ENCODE data around the gene RIMBP2. TPM values are rescaled to one million over a fixed set of nuclear protein-coding genes. Genes with fewer than 3 reads are reported as not detected.

The RIMBP2 gene
- total and polyA plus RNA-seq, 4 donors: 0.05 to 2.9 (median 0.95) TPM

DNA sequence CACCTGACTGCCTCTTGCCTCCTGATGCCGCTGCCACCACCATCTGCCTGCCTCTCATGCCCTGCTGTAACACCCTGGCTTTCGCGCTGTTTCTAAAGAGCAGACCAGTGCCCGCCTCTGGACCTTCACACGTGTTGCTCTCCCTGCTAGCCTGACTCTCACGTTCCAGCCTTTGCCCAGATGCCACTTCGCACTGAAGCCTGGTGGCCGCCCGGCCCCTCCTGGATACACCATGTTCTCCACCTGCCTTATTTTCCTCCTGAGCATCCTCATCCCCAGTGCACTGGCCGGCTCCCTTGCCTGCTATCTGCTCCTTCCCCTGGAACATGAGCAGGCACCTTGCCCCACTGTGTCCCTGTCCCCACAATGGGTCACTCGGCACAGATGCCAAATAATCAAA, 231.9 kb downstream of the RIMBP2 start:
- Histone ChIP-seq H3K36me3 (ENCODE audit: control insufficient read depth in 4 of 4, insufficient read depth in 4 of 4, low read length in 4 of 4) (no peaks in the 10 kb centered on the region), H3K27me3 (ENCODE audit: control insufficient read depth in 3 of 3, insufficient read depth in 3 of 3, low read length in 2 of 3) (no peaks in the 10 kb centered on the region), H3K27ac (ENCODE audit: low read depth in 1 of 2, low read length in 1 of 2) (no peak overlapping the region), H3K4me3 (no peak overlapping the region), H3K4me1 (ENCODE audit: control insufficient read depth in 5 of 5, insufficient read depth in 5 of 5, low read length in 5 of 5) (no peaks in the 10 kb centered on the region), H3K9me3 (ENCODE audit: control insufficient read depth in 4 of 4, insufficient read depth in 3 of 4, low read length in 3 of 4) (peaks cover 0 to 4% (median 0%) of the 10 kb centered on the region in 4 donors), H3K9ac (ENCODE audit: insufficient read depth in 1 of 2, low read length in 2 of 2) (no peak overlapping the region)
- no peak for ATAC-seq (ENCODE audit: insufficient read depth, low FRiP score)
- no peak for DNase-seq
- no peak for TF ChIP-seq CTCF (IDR thresholded peaks at IDR 0.05; ENCODE audit: control extremely low read depth, extremely low read depth)
- 83 to 84% methylated on average over 11 of the region's 11 CpGs for WGBS, 2 donors

GRCh38 chr12:130483616-130484180, 232.4 kb downstream of the RIMBP2 start:
- no peaks in the 10 kb centered on the region for H3K36me3 ChIP-seq (ENCODE audit: control insufficient read depth in 4 of 4, insufficient read depth in 4 of 4, low read length in 4 of 4)
- H3K27me3 ChIP-seq (ENCODE audit: control insufficient read depth in 3 of 3, insufficient read depth in 3 of 3, low read length in 2 of 3): no peaks in the 10 kb centered on the region
- H3K9ac ChIP-seq (ENCODE audit: insufficient read depth in 1 of 2, low read length in 2 of 2): no peak overlapping the region
- no peaks in the 10 kb centered on the region for H3K4me1 ChIP-seq (ENCODE audit: control insufficient read depth in 5 of 5, insufficient read depth in 5 of 5, low read length in 5 of 5)
- H3K27ac ChIP-seq (ENCODE audit: low read depth in 1 of 2, low read length in 1 of 2): no peak overlapping the region
- ATAC-seq (ENCODE audit: insufficient read depth, low FRiP score) (no peak), DNase-seq (no peak)
- WGBS, 2 donors: 89% methylated on average over 26 of the region's 26 CpGs
- H3K9me3 ChIP-seq (ENCODE audit: control insufficient read depth in 4 of 4, insufficient read depth in 3 of 4, low read length in 3 of 4): peaks cover 0 to 3% (median 0%) of the 10 kb centered on the region in 4 donors
- TF ChIP-seq CTCF (IDR thresholded peaks at IDR 0.05; ENCODE audit: control extremely low read depth, extremely low read depth): no peak
- H3K4me3 ChIP-seq: no peak overlapping the region

DNA sequence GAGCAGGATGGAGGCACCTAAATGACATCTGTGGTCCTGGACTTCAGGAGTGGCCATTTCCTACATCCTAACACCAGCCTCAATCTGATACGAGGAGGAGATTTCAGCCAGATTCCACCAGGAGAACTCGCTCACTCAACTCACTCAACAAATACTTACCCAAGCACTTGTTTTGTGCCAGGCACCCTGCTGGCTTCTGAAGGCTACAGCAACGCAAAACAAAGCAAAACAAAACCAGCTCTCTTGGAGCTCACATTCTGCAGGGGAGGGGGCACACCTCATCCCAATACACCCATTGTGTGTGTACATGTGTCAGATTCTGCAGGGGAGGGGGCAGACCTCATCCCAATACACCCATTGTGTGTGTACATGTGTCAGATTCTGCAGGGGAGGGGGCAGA, 233.7 kb downstream of the RIMBP2 start:
- peak in 2 of 3 donors; percentile 14 to 41 for DNase-seq
- ATAC-seq (ENCODE audit: insufficient read depth, low FRiP score): no peak
- Histone ChIP-seq H3K4me3 (no peak overlapping the region), H3K27me3 (ENCODE audit: control insufficient read depth in 3 of 3, insufficient read depth in 3 of 3, low read length in 2 of 3) (peaks cover 0 to 4% (median 0%) of the 10 kb centered on the region in 3 donors), H3K4me1 (ENCODE audit: control insufficient read depth in 5 of 5, insufficient read depth in 5 of 5, low read length in 5 of 5) (no peaks in the 10 kb centered on the region), H3K36me3 (ENCODE audit: control insufficient read depth in 4 of 4, insufficient read depth in 4 of 4, low read length in 4 of 4) (no peaks in the 10 kb centered on the region), H3K9me3 (ENCODE audit: control insufficient read depth in 4 of 4, insufficient read depth in 3 of 4, low read length in 3 of 4) (peaks cover 0 to 3% (median 0%) of the 10 kb centered on the region in 4 donors), H3K27ac (ENCODE audit: low read depth in 1 of 2, low read length in 1 of 2) (no peak overlapping the region), H3K9ac (ENCODE audit: insufficient read depth in 1 of 2, low read length in 2 of 2) (no peak overlapping the region)
- WGBS, 2 donors: 35 to 70% methylated on average over 3 of the region's 3 CpGs
- TF ChIP-seq CTCF (IDR thresholded peaks at IDR 0.05; ENCODE audit: control extremely low read depth, extremely low read depth): no peak

- Histone ChIP-seq H3K27me3 (ENCODE audit: control insufficient read depth in 3 of 3, insufficient read depth in 3 of 3, low read length in 2 of 3) (peaks cover 0 to 4% (median 0%) of the 10 kb centered on the region in 3 donors), H3K9me3 (ENCODE audit: control insufficient read depth in 4 of 4, insufficient read depth in 3 of 4, low read length in 3 of 4) (no peaks in the 10 kb centered on the region), H3K36me3 (ENCODE audit: control insufficient read depth in 4 of 4, insufficient read depth in 4 of 4, low read length in 4 of 4) (no peaks in the 10 kb centered on the region), H3K4me3 (no peak overlapping the region), H3K4me1 (ENCODE audit: control insufficient read depth in 5 of 5, insufficient read depth in 5 of 5, low read length in 5 of 5) (no peaks in the 10 kb centered on the region), H3K9ac (ENCODE audit: insufficient read depth in 1 of 2, low read length in 2 of 2) (no peak overlapping the region), H3K27ac (ENCODE audit: low read depth in 1 of 2, low read length in 1 of 2) (no peak overlapping the region)
- no peak for TF ChIP-seq CTCF (IDR thresholded peaks at IDR 0.05; ENCODE audit: control extremely low read depth, extremely low read depth)
- DNase-seq: no peak
- ATAC-seq (ENCODE audit: insufficient read depth, low FRiP score): no peak
- 64 to 72% methylated on average over 17 of the region's 17 CpGs for WGBS, 2 donors
These were observed 234.7 kb downstream of the RIMBP2 start for GRCh38 chr12:130481392-130481879.

Data from lung (tissue), 12 donors.